K562 (cell line): Measurements from ENCODE around the gene IFI27L2. TPM values are rescaled to one million over a fixed set of nuclear protein-coding genes. Genes with fewer than 3 reads are reported as not detected.

Experiments used
- ATAC-seq: fragments of 200-7000 bp; cut with Tn5 transposase; 3 replicates; pipeline ENCODE4 v1.9.1; 2020; ENCODE audit warnings: moderate library complexity
- BruUV-seq: library from RNA; stranded (reverse); fragments of 400-500 nt; replicated peaks from 2 replicates; lab custom pipeline; 2021; lab: Mats Ljungman, UMichigan
- CTCF ChIA-PET: fragments of 300-600 bp; formaldehyde crosslinking; extraction: SDS; loops from one replicate; lab custom pipeline; 2021; ENCODE audit warnings: low intra/inter-chr PET ratio; lab: Yijun Ruan, JAX
- POLR2A ChIA-PET: fragments of 300-600, 350-650 bp; sonication (Branson Sonifier 250); formaldehyde crosslinking; extraction: SDS; loops from one replicate; lab custom pipeline; 2021; ENCODE audit warnings: antibody characterized with exemption, inconsistent platforms; lab: Yijun Ruan, JAX
- DNase-seq, 4 experiments: peaks; one replicate each; pipeline versions ENCODE4 v3.0.0 to v3.0.0-alpha.2; 2011 to 2018; ENCODE audit warnings: low spot score in 3 of 4, mixed read lengths in 3 of 4; ENCODE audit errors: extremely low read depth in 1 of 4
- FAIRE-seq: peaks from 2 replicates; lab custom pipeline; 2011; peaks lifted over from hg19 to GRCh38; lab: Jason Lieb, UNC
- H2AFZ ChIP-seq: 2 replicates; pipeline ENCODE4 v1.6.0; 2011; ENCODE audit warnings: low read depth, low read length, control low read depth, inconsistent platforms
- H3K27ac ChIP-seq: fragments of 200-600 bp; 3 replicates; pipeline ENCODE4 v1.8.0; 2011; ENCODE audit warnings: low read depth, mild to moderate bottlenecking, control low read depth, inconsistent platforms, low read length, moderate library complexity, mixed read lengths; ENCODE audit errors: extremely low read depth
- H3K27me3 ChIP-seq, 2 experiments: fragments of 300-600 bp in 1 of 2; 2 replicates in 1 of 2; 3 replicates in 1 of 2; pipeline versions ENCODE4 v1.6.0 to v1.8.0; 2011; ENCODE audit warnings: inconsistent platforms in 2 of 2, low read length in 2 of 2, mild to moderate bottlenecking in 1 of 2, mixed read lengths in 1 of 2, moderate library complexity in 1 of 2; ENCODE audit not compliant: control insufficient read depth in 2 of 2, insufficient read depth in 2 of 2
- H3K36me3 ChIP-seq: fragments of 300-600 bp; 3 replicates; pipeline ENCODE4 v1.8.0; 2011; ENCODE audit warnings: mild to moderate bottlenecking, low read length, inconsistent platforms; ENCODE audit not compliant: control insufficient read depth, insufficient read depth
- H3K4me1 ChIP-seq, 2 experiments: fragments of 200-600 bp in 1 of 2; replicated peaks in 1 of 2; 2 replicates in 1 of 2; 3 replicates in 1 of 2; pipeline versions ENCODE4 v1.5.1 to v1.8.0; 2011; ENCODE audit warnings: inconsistent platforms in 2 of 2, low read length in 2 of 2, mild to moderate bottlenecking in 1 of 2, mixed read lengths in 1 of 2, moderate library complexity in 1 of 2; ENCODE audit not compliant: control insufficient read depth in 2 of 2, insufficient read depth in 2 of 2
- H3K4me2 ChIP-seq: 2 replicates; pipeline ENCODE4 v1.6.1; 2011; ENCODE audit warnings: low read length, control low read depth, inconsistent platforms, mixed read lengths; ENCODE audit not compliant: insufficient read depth
- H3K4me3 ChIP-seq: fragments of 200-600 bp; sonication (generic), shearing (Covaris generic); 2 replicates; pipeline ENCODE4 v1.5.1; 2016; ENCODE audit warnings: control low read depth, inconsistent platforms
- H3K79me2 ChIP-seq: fragments of 200-600 bp; 3 replicates; pipeline ENCODE4 v1.8.0; 2011; ENCODE audit warnings: low read length, inconsistent platforms; ENCODE audit not compliant: control insufficient read depth, insufficient read depth
- H3K9ac ChIP-seq, 2 experiments: 2 replicates each; pipeline versions ENCODE4 v1.6.0 to v1.6.1; 2011; ENCODE audit warnings: low read depth in 2 of 2, low read length in 2 of 2, control low read depth in 1 of 2, inconsistent platforms in 1 of 2, mild to moderate bottlenecking in 1 of 2, mixed read lengths in 1 of 2; ENCODE audit not compliant: insufficient read depth in 1 of 2
- H3K9me1 ChIP-seq: one replicate; pipeline ENCODE4 v1.6.0; 2011; ENCODE audit warnings: inconsistent platforms, mild to moderate bottlenecking, low read length, moderate library complexity; ENCODE audit not compliant: control insufficient read depth, insufficient read depth
- H3K9me3 ChIP-seq: replicated peaks from 2 replicates; pipeline ENCODE4 v1.5.1; 2011; ENCODE audit warnings: low read depth, low read length, inconsistent platforms; ENCODE audit not compliant: control insufficient read depth, insufficient read depth
- H4K20me1 ChIP-seq: replicated peaks from 2 replicates; pipeline ENCODE4 v1.6.1; 2011; ENCODE audit warnings: low read length, inconsistent platforms, mixed read lengths; ENCODE audit not compliant: control insufficient read depth, insufficient read depth
- ARNT ChIP-seq, 2 experiments: fragments of 450-650 bp; IDR thresholded peaks; 2 replicates each; pipeline ENCODE4 v1.6.1; 2016; ENCODE audit warnings: mild to moderate bottlenecking in 1 of 2
- BRF1 ChIP-seq: IDR thresholded peaks from 3 replicates; pipeline ENCODE4 v1.6.1; 2011; ENCODE audit warnings: borderline replicate concordance, mild to moderate bottlenecking; ENCODE audit not compliant: insufficient read length; ENCODE audit errors: extremely low read depth
- E2F3 ChIP-seq: fragments of 250-450 bp; sonication (Bioruptor Pico); IDR thresholded peaks from 2 replicates; pipeline ENCODE4 v1.4.0; 2020; ENCODE audit warnings: mild to moderate bottlenecking
- ETS1 ChIP-seq: conservative IDR thresholded peaks from 2 replicates; pipeline ENCODE4 v1.6.1; 2011; ENCODE audit warnings: low read depth, mild to moderate bottlenecking, low read length; ENCODE audit not compliant: control insufficient read depth
- KAT2B ChIP-seq: IDR thresholded peaks from one replicate; pipeline ENCODE4 v1.6.1; 2012; ENCODE audit warnings: low read depth, mild to moderate bottlenecking, control low read depth, inconsistent platforms, low read length, moderate library complexity
- MNT ChIP-seq, 2 experiments: fragments of 450-650 bp; conservative IDR thresholded peaks; 2 replicates each; pipeline ENCODE4 v1.6.1; 2017; ENCODE audit warnings: mild to moderate bottlenecking in 2 of 2, moderate library complexity in 2 of 2
- NR2C1 ChIP-seq, 2 experiments: fragments of 450-650 bp; IDR thresholded peaks; 2 replicates each; pipeline ENCODE4 v1.6.1; 2017; ENCODE audit warnings: mild to moderate bottlenecking in 2 of 2, antibody characterized with exemption in 1 of 2, inconsistent platforms in 1 of 2, missing compliant biosample characterization in 1 of 2, missing genetic modification characterization in 1 of 2
- PHB2 ChIP-seq: fragments of 450-650 bp; IDR thresholded peaks from 2 replicates; pipeline ENCODE4 v1.6.1; 2017; ENCODE audit warnings: low read depth
- PML ChIP-seq: IDR thresholded peaks from 2 replicates; pipeline ENCODE4 v1.6.1; 2012; ENCODE audit warnings: low read length, inconsistent platforms
- TAF7 ChIP-seq: fragments of 450-650 bp; IDR thresholded peaks from 2 replicates; pipeline ENCODE4 v1.6.1; 2016; ENCODE audit warnings: missing genetic modification characterization, missing compliant biosample characterization
- USF2 ChIP-seq: sonication (generic); formaldehyde crosslinking; IDR thresholded peaks from 2 replicates; pipeline ENCODE4 v1.5.0; 2020; ENCODE audit warnings: missing genetic modification reagents
- ZBTB26 ChIP-seq: fragments of 450-650 bp; formaldehyde crosslinking; IDR thresholded peaks from 2 replicates; pipeline ENCODE4 v1.4.0; 2022; ENCODE audit warnings: missing genetic modification characterization
- ZNF589 ChIP-seq: fragments of 200-800 bp; sonication (Bioruptor generic); IDR thresholded peaks from 2 replicates; pipeline ENCODE4 v1.6.1; 2016; ENCODE audit warnings: low read depth, missing genetic modification characterization, missing compliant biosample characterization
- ZNF639 ChIP-seq, 2 experiments: fragments of 200-800 bp in 1 of 2; sonication (Bioruptor generic) in 1 of 2; sonication (generic) in 1 of 2; formaldehyde crosslinking in 1 of 2; IDR thresholded peaks in 1 of 2; conservative IDR thresholded peaks in 1 of 2; 2 replicates each; pipeline versions ENCODE4 v1.5.0 to v1.6.1; 2016 to 2020; ENCODE audit warnings: missing compliant biosample characterization in 1 of 2, missing genetic modification characterization in 1 of 2, missing genetic modification reagents in 1 of 2
- ZNF75A ChIP-seq: fragments of 450-650 bp; formaldehyde crosslinking; IDR thresholded peaks from 2 replicates; pipeline ENCODE4 v1.4.0; 2020; ENCODE audit warnings: mild to moderate bottlenecking
- WGBS: fragments of 100-300 bp; shearing (Covaris generic); methylation state at CpG from one replicate; pipeline ENCODE4 v1.1.6; 2016; ENCODE audit warnings: low coverage, mixed read lengths; ENCODE audit not compliant: insufficient coverage; ENCODE audit errors: missing lambda C conversion rate; 5-methylcytosine and 5-hydroxymethylcytosine counted together
- in situ Hi-C: fragments of 300-500 bp; cut with MboI; formaldehyde crosslinking; loops from 4 replicates; pipeline ENCODE4 v1.15.0; 2018; ENCODE audit warnings: inconsistent platforms, mixed read lengths
- intact Hi-C: fragments of 100-400 bp; cut with micrococcal nuclease; formaldehyde crosslinking; loops from 2 replicates; pipeline ENCODE4 v1.14.2; 2022
- polyA plus RNA-seq, 8 experiments: library from polyadenylated mRNA; depleted of rRNA in 4 of 8; stranded (reverse) in 5 of 8; unstranded in 3 of 8; fragments of >200 nt; fragmentation: Nextera tagmentation in 2 of 8; fragmentation: Illumina TruSeq in 1 of 8; extraction: Ambion mirVana in 2 of 8; extraction: Trizol in 1 of 8; gene quantifications; 2 replicates each; pipeline versions ENCODE4 v1.2.1 to v1.2.3, GENCODE V29; 2011 to 2014; ENCODE audit warnings: inconsistent platforms in 1 of 8, missing spikeins in 1 of 8
- total RNA-seq, 7 experiments: library from RNA; depleted of rRNA in 6 of 7; stranded (reverse); fragments of >200 nt in 6 of 7; fragmentation: Illumina TruSeq in 2 of 7; extraction: Trizol in 2 of 7; gene quantifications; 2 replicates each; pipeline versions ENCODE4 v1.2.1 to v1.2.3, GENCODE V29; 2011 to 2021; ENCODE audit warnings: low replicate concordance in 1 of 7

Gene IFI27L2
- total and polyA plus RNA-seq, 9 of the 15 experiments (the other 6 are each of a cell fraction or from before 2014, with no cell fraction given) = 1.0 to 9.3 (median 4.1) TPM

- no peaks in the 10 kb centered on the region for H3K9me1 ChIP-seq
- in situ Hi-C loops (no loop called here), intact Hi-C loops (no loop called here)
- CTCF ChIA-PET = no interaction called here
- H3K27me3 ChIP-seq = peaks cover 0 to 20% of the 10 kb centered on the region in 2 experiments; a peak in 2 of 5 replicates
- ATAC-seq = no peak
- 8% methylated on average over 4 of the region's 6 CpGs for WGBS
- H3K36me3 ChIP-seq = no peaks in the 10 kb centered on the region
- POLR2A ChIA-PET = no interaction called here
- no peak overlapping the region for H2AFZ ChIP-seq
- no peak overlapping the region for H3K27ac ChIP-seq
- no peaks in the 10 kb centered on the region for H3K79me2 ChIP-seq
- H3K9ac ChIP-seq = no peak overlapping the region
- no peak overlapping the region for H3K4me3 ChIP-seq
- no peak for DNase-seq
- no peaks in the 10 kb centered on the region for H3K9me3 ChIP-seq
- no peak overlapping the region for H3K4me2 ChIP-seq
- no peak for FAIRE-seq
- no peaks in the 10 kb centered on the region for H4K20me1 ChIP-seq
- BruUV-seq = no TSS peak
- peaks cover 0 to 7% of the 10 kb centered on the region in 2 experiments; a peak in 3 of 5 replicates for H3K4me1 ChIP-seq
- TF ChIP-seq ZBTB26 (CRISPR knock-in tag) (no peak), MNT (conservative IDR thresholded peaks at IDR 0.05) (no peak), BRF1 (no peak), NR2C1 (IDR thresholded peaks at IDR 0.05) (no peak), NR2C1 (tag; IDR thresholded peaks at IDR 0.05) (no peak), ARNT (IDR thresholded peaks at IDR 0.05) (no peak), PML (no peak), ETS1 (no peak), ZNF589 (CRISPR knock-in tag) (no peak), PHB2 (no peak), USF2 (CRISPR knock-in tag) (no peak), ZNF639 (CRISPR knock-in tag; conservative IDR thresholded peaks at IDR 0.05 in 1 of 2, IDR thresholded peaks at IDR 0.05 in 1 of 2) (no peak), TAF7 (tag) (no peak), KAT2B (no peak), ZNF75A (no peak), E2F3 (CRISPR knock-in tag) (no peak)
These were observed 3.6 kb downstream of the IFI27L2 start for GRCh38 chr14:94125659-94126418.
